HL-60 (cell line): ENCODE measurements around the gene WFIKKN2.

Source experiments
- DNase-seq, 2 experiments: peaks; one replicate each; pipeline ENCODE4 v3.0.0-alpha.2; 2010 to 2020; ENCODE audit warnings: low read depth in 1 of 2, low spot score in 1 of 2
- H3K27ac ChIP-seq: fragments of 250-450 bp; sonication (Bioruptor Pico); replicated peaks from 2 replicates; pipeline ENCODE4 v1.5.1; 2020; ENCODE audit warnings: mild to moderate bottlenecking, moderate library complexity
- H3K27me3 ChIP-seq: fragments of 250-450 bp; sonication (Bioruptor Pico); 2 replicates; pipeline ENCODE4 v1.5.1; 2021; ENCODE audit warnings: mild to moderate bottlenecking, moderate library complexity; ENCODE audit not compliant: insufficient read depth, poor library complexity, severe bottlenecking
- H3K4me3 ChIP-seq: replicated peaks from 2 replicates; pipeline ENCODE4 v1.5.1; 2011; ENCODE audit warnings: mild to moderate bottlenecking, control low read depth, low read length; ENCODE audit not compliant: insufficient read depth
- GABPA ChIP-seq: IDR thresholded peaks from 2 replicates; pipeline ENCODE4 v1.6.1; 2012; ENCODE audit warnings: low read depth
- POLR2AphosphoS5 ChIP-seq: IDR thresholded peaks from 2 replicates; pipeline ENCODE4 v1.6.1; 2012; ENCODE audit warnings: low read depth
- SPI1 ChIP-seq: IDR thresholded peaks from 2 replicates; pipeline ENCODE4 v1.6.1; 2012; ENCODE audit warnings: low read depth, mild to moderate bottlenecking, borderline replicate concordance
- TF ChIP-seq, protein P1 (sequence below): IDR thresholded peaks from one replicate; pipeline ENCODE4 v1.5.1; 2011; ENCODE audit warnings: low read length, control low read depth, inconsistent platforms; ENCODE audit not compliant: insufficient read depth
- TF ChIP-seq, protein P2 (sequence below): IDR thresholded peaks from 2 replicates; pipeline ENCODE4 v1.6.1; 2012; ENCODE audit warnings: low read depth; ENCODE audit not compliant: insufficient replicate concordance

WFIKKN2 gene

DNA sequence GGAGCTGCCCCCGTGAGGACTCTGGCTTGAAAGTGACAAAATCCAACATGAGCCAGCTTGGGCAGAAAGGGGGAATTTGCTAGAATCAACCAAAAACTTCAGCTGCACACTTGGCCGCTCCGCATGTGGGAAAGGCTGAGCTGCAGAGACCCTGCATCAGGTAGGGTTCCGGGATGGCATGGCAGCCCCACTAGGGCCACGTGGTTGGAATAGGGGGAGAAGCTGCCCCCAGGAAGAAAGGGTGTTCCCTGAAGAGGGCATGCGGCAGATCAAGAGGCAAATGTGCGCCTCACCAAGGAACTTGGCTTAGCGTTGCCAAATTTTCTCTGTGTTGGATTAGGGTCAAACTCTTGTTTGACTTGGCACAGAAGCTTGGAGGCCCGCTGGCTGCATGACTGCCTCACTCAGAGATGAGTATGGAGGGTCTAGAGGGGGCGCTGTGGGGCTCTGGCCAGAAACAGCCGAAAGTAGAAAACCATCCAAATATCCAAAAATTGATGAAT lies 29.2 kb upstream of the WFIKKN2 start:
- no peak overlapping the region for H3K27ac ChIP-seq
- no peak for TF ChIP-seq SPI1
- no peaks in the 10 kb centered on the region for H3K27me3 ChIP-seq
- no peak overlapping the region for H3K4me3 ChIP-seq
- DNase-seq, result no peak

DNA sequence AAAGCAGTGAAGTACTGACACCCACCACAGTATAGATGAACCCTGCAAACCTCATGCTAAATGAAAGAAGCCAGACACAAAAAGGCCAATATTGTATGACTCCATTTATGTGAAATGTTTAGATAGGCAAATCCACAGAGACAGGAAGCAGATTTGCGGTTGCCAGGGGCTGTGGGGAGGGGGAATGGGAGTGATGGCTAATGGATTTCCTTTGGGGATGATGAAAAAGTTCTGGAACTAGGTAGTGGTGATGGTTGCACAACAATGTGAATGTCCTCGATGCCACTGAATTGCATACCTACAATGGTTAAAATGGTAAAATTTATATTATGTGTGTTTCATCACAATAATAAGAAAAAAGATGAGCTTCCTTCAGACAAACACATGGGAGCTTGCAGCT lies 28.4 kb upstream of the WFIKKN2 start:
- no peak for DNase-seq
- Histone ChIP-seq H3K27me3 (no peaks in the 10 kb centered on the region), H3K4me3 (no peak overlapping the region), H3K27ac (no peak overlapping the region)
- TF ChIP-seq POLR2AphosphoS5 (no peak), SPI1 (no peak), GABPA (no peak)
- TF ChIP-seq, protein P1, sequence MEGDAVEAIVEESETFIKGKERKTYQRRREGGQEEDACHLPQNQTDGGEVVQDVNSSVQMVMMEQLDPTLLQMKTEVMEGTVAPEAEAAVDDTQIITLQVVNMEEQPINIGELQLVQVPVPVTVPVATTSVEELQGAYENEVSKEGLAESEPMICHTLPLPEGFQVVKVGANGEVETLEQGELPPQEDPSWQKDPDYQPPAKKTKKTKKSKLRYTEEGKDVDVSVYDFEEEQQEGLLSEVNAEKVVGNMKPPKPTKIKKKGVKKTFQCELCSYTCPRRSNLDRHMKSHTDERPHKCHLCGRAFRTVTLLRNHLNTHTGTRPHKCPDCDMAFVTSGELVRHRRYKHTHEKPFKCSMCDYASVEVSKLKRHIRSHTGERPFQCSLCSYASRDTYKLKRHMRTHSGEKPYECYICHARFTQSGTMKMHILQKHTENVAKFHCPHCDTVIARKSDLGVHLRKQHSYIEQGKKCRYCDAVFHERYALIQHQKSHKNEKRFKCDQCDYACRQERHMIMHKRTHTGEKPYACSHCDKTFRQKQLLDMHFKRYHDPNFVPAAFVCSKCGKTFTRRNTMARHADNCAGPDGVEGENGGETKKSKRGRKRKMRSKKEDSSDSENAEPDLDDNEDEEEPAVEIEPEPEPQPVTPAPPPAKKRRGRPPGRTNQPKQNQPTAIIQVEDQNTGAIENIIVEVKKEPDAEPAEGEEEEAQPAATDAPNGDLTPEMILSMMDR, result no peak
- TF ChIP-seq, protein P2, sequence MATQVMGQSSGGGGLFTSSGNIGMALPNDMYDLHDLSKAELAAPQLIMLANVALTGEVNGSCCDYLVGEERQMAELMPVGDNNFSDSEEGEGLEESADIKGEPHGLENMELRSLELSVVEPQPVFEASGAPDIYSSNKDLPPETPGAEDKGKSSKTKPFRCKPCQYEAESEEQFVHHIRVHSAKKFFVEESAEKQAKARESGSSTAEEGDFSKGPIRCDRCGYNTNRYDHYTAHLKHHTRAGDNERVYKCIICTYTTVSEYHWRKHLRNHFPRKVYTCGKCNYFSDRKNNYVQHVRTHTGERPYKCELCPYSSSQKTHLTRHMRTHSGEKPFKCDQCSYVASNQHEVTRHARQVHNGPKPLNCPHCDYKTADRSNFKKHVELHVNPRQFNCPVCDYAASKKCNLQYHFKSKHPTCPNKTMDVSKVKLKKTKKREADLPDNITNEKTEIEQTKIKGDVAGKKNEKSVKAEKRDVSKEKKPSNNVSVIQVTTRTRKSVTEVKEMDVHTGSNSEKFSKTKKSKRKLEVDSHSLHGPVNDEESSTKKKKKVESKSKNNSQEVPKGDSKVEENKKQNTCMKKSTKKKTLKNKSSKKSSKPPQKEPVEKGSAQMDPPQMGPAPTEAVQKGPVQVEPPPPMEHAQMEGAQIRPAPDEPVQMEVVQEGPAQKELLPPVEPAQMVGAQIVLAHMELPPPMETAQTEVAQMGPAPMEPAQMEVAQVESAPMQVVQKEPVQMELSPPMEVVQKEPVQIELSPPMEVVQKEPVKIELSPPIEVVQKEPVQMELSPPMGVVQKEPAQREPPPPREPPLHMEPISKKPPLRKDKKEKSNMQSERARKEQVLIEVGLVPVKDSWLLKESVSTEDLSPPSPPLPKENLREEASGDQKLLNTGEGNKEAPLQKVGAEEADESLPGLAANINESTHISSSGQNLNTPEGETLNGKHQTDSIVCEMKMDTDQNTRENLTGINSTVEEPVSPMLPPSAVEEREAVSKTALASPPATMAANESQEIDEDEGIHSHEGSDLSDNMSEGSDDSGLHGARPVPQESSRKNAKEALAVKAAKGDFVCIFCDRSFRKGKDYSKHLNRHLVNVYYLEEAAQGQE, result no peak

DNA sequence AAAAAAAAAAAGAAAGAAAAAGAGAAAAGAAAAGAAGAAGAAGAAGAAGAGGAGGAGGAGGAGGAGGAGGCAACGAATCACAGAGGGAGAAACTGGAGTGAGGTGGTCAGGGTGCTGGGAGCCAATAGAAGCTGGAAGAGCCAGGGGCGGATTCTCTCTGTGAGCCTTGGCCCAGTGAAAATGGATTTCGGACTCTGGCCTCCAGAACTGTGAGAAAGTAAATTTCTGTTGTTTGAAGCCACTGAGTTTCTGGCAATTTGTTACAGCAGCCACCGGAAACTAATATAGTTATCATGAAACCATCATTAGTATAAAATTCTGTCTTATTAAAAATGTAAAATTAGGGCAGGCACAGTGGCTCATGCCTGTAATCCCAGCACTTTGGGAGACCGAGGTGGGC lies 27.7 kb upstream of the WFIKKN2 start:
- TF ChIP-seq GABPA, result no peak
- TF ChIP-seq, protein P1, result no peak
- TF ChIP-seq POLR2AphosphoS5, result no peak
- TF ChIP-seq, protein P2, result no peak
- no peak for TF ChIP-seq SPI1
- no peak overlapping the region for H3K27ac ChIP-seq
- DNase-seq, result no peak
- no peak overlapping the region for H3K4me3 ChIP-seq
- H3K27me3 ChIP-seq, result no peaks in the 10 kb centered on the region

DNA sequence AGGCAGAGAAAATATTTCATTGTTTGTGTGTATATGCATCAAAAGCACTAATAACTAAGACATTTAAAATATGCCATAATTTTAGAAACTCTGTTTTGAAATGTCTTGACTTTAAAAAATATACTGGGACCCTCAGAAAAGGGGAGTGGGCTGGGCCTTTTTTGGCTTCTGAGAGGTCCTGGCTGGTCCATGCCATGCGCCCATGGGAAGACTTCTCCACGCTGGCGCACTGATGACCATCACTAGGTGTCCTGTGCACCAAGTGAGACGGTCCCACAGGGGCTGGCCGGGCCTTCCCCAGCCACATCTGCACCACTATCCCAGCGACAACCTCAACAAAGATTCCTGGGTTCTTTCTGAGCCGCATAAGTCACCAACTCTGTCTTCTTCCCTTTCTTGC lies 27.0 kb upstream of the WFIKKN2 start:
- Histone ChIP-seq H3K27me3 (no peaks in the 10 kb centered on the region), H3K27ac (no peak overlapping the region), H3K4me3 (no peak overlapping the region)
- DNase-seq, result no peak
- TF ChIP-seq SPI1 (no peak), GABPA (no peak), POLR2AphosphoS5 (no peak)
- TF ChIP-seq, protein P2, result no peak
- TF ChIP-seq, protein P1, result no peak
